GM12872 (cell line): ENCODE data around the gene UNC5C.

Source experiments
- CTCF ChIP-seq: IDR thresholded peaks from 3 replicates; pipeline ENCODE4 v1.5.1; 2011; ENCODE audit warnings: low read depth, mild to moderate bottlenecking, low read length, moderate library complexity; ENCODE audit not compliant: insufficient read depth

The UNC5C gene

GRCh38 chr4:95215043-95215442 is 333.7 kb downstream of the UNC5C start:
- no peak for TF ChIP-seq CTCF

GRCh38 chr4:95214408-95214807 is 334.4 kb downstream of the UNC5C start:
- TF ChIP-seq CTCF = no peak

DNA sequence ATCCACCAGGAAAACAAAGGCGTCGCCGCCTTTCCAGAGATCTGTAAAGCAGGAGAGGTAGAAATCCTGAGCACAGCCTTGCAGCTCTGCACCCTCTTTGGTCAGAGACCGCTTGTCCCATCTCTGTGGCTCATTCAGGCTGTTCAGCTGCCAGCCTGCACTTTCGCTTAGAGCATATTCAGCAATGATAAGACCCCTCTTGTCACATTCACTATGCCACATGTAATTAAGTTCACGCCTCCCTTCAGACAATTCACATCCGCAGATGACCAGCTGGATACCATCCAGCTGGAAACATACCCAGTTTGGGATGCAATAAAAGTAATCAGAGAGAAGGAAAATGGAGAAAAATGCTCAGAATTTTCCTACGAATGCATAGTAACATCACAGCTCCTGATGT is 335.4 kb downstream of the UNC5C start:
- TF ChIP-seq CTCF = no peak

- TF ChIP-seq CTCF = no peak
These were observed 336.1 kb downstream of the UNC5C start for GRCh38 chr4:95212692-95213091.

GRCh38 chr4:95209927-95210326 is 338.8 kb downstream of the UNC5C start:
- no peak for TF ChIP-seq CTCF

DNA sequence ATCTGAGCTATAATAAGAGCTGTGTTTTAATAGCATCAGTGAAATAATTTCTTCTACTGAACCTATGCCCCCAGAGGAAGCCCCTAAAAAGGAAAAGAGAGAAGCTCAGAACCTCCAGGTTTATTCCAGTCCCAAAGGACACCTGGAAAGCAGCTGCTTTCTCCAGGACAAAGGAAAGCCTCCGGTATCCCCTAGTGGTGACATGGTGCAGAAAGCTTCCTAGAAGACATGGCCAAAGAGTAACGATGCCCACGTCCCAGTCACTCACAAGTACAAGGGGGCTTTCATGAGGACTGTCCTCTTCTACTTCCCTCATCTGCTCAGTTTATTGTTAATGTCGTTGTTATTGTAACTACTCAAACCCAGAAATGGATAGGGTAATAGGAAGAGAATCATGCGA is 343.9 kb downstream of the UNC5C start:
- peak; percentile 24; the same call in 1 of the 3 replicates for TF ChIP-seq CTCF

- TF ChIP-seq CTCF = no peak
These were observed 344.4 kb downstream of the UNC5C start for GRCh38 chr4:95204267-95204844.

DNA sequence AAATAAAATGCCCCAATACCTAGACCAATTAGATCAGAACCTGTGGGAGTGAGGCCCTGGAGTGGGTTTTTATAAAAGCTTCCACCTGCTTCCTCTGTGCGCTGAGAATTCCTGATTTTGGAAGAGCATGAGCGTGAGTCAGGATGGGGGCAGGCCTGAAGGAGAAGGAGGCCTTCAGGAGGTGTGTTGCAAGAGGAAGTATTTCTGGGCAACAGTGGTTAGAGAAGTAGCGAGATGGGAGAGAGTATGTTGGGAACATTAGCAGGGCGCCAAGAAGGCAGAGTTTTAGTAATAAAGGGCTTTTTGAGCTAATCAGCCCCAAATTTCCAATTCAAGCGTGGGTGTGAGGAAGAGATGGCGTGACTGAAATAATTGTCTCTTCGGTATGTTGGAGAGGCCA is 349.8 kb downstream of the UNC5C start:
- TF ChIP-seq CTCF = no peak
